GDM1 (cell line): ENCODE data around the gene TPRG1.

Experiments used
- DNase-seq: peaks from one replicate; lab custom pipeline; 2025; lab: John Stamatoyannopoulos, UW

Gene TPRG1

GRCh38 chr3:189166321-189166720, 5.5 kb upstream of the TPRG1 start:
- no peak for DNase-seq

- no peak for DNase-seq
Observed at GRCh38 chr3:189167027-189167766, 4.6 kb upstream of the TPRG1 start.

GRCh38 chr3:189168711-189169110, 3.1 kb upstream of the TPRG1 start:
- DNase-seq = no peak

DNA sequence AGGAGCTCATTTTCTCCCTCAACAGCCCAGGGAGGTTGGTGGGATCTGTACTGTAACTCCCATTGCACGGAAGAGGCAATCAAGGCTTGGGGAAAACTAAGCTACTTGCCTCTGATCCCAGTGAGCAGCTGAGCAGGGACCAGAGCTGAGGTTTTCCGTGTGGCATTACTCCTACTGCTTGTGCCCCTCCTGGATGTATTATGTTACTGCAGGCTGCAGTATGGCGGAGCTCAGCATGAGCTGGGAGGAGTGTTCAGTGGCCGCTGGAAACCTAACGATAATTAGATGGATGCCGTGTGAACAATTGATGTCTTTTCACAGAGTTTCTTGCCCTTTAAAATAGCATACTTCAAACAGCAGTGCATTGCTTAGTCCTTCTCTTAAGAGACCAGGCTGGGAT, 2.0 kb upstream of the TPRG1 start:
- no peak for DNase-seq

GRCh38 chr3:189170559-189170958, 1.2 kb upstream of the TPRG1 start:
- no peak for DNase-seq

DNA sequence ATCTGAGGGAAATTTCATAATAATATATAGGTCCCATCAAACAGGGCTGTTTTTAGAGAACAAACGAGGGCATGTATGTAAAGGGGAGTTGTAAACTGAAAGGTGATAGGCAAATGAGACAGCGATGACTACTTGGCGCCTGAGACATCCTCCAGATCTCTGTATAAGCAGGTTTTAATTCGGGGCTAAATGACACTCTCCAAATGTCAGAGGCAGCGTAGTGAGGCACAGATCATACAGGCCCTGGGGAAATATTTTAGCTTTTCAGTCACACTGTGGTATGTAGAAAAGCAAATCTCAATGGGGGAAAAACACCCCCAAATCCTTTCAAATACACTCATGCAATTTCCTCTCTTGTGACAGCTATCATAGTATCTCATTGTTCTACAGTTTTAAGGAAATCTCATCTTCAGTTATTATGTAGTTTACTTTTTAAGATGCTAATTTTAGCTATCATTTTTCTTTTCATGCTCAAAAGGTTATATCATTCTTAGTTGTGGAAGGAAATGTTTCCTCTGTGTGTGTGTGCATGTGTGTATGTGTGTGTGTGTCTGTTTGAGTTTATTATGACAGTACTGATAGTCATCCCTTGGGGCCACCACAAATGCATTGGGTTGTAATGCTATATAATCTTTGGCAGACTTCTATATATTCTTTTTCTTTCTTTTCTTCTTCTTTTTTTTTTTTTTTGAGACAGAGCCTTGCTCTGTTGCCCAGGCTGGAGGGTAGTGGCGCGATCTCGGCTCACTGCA, 1.1 kb downstream of the TPRG1 start:
- no peak for DNase-seq

GRCh38 chr3:189184566-189184965, 12.8 kb downstream of the TPRG1 start:
- DNase-seq = no peak

DNA sequence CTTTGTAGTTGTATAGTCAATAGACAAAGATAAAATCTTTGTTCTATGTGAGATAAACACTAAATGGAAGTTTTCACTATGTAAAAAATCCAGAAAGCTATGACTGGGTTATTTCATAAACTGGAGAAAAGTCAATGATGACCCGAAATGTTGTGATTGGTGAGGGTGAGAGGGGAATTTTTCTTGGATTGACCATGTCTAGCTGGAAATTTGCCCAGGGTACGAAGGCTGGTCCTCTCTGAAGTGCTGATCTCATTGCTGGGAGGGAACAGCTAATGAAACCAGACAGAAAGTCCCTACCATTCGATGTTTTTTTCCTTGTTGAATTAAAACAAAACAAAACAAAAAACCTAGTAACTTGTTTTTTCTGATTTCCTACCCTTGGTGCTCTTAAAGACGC, 14.3 kb downstream of the TPRG1 start:
- DNase-seq = no peak

DNA sequence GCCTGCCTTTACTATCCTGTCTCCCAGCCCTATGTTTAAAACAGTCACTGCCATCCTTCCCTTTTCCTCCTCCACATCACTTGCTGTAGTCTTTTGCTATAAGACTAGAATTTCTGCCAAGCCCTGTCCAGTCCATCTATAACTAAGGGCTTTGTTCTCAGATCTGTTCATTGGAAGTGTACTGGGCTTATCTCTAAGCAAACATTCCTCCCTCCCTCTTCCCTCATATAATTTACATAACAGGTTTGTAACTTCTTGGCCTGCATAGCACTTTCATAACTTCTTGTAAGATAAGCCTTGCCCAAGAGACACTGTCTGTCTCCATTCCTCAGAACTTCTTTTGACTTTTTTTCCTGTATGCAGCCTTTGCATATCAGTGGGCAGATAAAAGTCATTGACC, 16.7 kb downstream of the TPRG1 start:
- no peak for DNase-seq

DNA sequence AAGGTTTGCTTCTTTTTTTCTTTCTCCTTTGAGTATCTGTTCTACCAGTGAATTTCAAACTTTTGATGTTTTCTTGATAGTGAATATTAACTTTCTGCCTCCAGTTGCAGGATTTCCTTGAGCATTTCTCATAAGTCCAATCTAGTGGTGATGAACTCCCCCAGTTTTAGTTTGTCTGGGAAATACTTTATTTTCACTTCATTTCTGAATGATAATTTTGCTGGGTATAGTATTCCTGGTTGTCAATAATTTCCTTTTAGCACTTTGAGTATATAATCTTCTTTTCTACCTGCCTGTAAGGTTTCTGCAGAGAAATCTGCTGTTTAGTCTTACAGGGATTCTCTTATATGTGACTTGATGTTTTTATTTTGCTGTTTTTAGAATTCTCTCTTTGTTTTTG, 21.0 kb downstream of the TPRG1 start:
- no peak for DNase-seq

GRCh38 chr3:189195302-189195701, 23.5 kb downstream of the TPRG1 start:
- no peak for DNase-seq

DNA sequence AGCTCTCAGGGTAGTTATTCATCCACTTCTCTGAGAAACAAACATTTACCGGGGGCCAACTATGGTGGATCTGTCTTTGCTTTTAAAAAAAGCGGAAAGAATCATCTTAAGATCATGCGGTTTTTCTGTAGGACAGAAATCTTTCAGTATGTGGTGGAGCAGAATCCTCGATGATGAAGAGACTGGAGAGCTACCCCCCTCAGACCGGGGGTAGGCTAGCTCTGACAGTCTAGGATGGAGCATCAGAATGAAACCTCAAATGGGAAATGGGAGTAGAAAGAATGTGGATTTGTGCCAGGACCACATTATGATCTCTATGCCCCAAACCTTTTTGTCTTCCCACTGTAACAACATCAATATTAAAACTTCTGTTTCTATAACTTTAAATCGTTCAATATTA, 30.3 kb downstream of the TPRG1 start:
- DNase-seq = no peak

DNA sequence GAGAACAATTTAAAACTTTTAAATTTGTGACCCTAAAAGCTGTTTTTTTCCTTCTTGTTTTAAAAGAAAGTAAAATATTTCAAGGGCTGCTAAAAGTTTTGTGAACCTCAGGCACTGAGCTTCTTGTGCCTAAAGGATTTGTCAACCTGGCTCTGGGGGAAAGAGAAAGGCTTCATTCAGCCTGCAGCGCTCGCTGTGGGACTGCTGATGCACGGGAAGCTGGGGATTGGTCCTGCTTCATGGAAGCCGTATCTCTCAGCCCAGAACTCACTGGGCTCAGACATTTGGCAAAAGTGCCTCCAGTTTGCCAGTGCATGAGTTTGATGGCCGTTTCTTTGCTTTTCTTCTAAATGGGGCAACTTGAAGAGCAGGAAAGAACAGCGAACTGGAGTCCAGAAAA, 30.8 kb downstream of the TPRG1 start:
- DNase-seq = no peak

DNA sequence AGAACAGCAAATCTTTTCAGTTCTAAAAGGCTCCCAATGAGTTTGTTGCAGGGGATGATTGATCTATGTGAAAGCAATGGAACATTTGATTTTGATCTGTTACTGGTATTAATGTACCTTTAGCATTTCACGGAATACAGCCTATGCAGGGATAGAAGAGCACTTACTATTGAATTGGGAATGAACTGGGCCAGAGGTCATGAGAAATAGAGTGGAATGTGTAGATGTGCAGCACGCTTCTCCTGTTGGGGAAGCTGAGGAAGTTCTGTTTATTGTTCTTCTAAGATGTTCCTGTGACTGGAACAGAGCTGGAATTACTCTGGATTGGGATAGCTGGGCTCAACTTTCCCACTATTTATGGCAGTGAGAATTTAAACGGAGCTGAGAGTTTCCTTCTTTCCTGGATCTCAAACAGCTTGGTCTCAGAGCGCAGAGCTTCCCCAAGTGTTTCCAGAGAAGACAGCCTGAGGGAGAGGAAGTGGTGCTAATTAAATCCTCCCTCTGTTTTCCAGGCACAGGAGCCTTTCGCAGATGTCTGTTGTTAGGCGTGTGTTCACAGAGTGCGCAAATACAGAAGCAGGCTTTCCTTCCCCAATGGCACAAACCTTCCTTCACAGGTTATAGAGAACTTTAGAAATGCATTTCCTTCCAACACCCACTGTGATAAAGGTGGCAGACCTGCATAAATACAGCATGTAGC, 32.5 kb downstream of the TPRG1 start:
- DNase-seq = no peak

DNA sequence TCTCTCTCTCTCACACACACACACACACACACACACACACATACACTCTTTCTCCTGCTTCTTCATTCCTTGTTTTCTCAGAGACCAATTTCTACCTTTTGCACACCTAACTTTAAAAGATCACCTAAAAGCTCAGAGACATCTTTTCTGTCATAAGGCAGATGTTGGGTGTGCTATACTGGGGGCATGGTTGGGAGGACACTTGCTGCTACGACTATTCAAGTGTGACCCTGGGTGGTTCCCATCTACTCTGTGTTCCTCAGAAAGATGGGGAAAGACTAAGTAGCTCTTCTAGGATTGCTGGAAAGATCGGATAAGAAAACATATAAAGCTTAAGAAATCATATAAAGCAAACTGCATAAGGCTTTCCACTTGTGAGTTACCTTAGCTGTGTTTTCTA, 33.2 kb downstream of the TPRG1 start:
- no peak for DNase-seq

DNA sequence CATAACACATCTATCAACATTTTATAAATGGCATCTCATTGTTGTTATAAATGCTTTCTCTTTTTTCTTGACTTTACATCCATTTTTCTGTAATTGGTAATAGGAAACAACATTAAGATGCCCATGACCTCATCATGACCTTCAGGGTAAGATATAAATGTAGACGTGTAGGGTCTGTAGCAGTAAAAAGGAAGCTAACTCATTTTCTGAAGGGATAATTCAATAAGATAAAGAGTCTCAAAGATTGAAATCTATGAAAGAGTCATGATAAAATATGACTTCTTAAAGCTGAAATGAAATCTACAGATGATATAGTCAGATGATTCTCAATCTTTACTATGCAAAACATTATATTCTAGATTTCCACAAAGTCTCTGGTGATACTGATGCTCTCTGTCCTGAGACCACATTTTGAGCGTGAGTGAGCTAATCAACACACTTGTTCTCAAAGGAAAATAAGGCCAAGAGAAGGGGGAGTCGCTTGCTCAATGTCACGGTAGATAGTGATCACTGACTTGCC, 38.5 kb downstream of the TPRG1 start:
- DNase-seq = no peak

DNA sequence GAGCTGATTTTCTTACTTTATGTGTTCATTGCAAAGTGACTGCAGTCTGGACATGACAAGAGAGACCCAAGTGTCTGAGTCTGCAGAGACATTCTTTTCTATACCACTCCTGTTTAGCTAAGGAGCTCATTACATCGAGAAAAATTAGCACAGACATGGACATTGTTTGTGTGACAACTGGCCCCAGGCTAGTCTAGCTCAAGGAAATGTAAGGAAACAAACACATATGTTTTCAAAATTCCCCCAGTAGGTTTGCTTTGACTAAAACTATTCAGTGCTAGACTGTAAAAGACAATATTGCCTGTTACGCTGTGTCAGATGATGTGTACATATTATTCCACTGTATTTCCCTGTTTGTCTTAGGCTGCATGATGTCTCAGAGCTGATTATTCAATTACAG, 40.9 kb downstream of the TPRG1 start:
- DNase-seq = no peak

DNA sequence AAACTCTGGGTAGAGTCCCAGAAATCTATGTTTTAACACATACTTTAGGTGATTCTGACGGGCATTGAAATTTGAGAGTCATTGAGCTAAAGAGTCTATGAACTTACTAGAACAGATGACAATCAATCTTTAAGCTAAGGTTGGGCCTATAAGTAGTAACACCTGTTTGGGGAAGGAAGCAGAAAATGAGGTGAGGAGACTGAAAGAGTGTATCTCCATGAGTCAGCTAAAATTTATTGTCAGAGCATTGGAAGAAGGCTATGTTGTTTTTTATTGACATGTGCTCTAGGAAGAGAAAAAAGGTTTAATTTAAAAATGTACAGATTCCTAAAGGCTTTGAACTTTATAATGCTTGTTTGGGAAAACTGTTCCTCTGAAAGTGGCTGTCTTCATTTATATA, 42.9 kb downstream of the TPRG1 start:
- no peak for DNase-seq

DNA sequence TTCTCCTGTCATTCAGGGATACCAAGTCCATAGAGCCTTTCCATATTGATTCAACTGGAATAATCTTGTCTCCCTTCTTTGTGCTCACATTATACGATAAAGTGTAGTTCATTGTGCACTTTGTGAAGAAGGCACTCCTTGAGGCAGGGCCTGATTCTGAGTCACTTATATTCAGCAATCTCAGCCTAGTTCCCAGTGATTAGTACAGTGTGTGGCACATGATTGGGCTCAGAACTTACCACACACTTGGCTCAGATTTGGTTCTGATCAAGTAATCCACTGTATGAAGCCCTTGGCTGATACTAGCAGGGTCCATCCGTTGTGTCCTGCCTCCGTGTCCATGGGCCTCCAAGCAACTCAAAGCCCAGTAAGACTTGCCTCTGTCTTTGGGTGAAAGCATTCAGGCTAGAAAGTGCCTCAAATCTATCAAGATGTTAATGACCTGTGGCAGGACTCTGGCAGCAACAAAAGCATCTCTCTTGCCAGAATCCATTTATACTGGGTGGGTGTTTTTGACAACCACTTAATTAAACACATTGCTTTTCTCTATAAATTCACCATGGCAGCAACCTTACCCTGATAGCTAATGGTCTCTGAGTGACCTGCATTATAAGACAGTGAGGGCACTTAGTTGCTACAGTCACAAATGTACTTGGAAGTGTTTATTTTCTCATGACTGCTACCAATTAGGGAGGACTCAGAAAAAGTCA, 51.3 kb downstream of the TPRG1 start:
- no peak for DNase-seq

DNA sequence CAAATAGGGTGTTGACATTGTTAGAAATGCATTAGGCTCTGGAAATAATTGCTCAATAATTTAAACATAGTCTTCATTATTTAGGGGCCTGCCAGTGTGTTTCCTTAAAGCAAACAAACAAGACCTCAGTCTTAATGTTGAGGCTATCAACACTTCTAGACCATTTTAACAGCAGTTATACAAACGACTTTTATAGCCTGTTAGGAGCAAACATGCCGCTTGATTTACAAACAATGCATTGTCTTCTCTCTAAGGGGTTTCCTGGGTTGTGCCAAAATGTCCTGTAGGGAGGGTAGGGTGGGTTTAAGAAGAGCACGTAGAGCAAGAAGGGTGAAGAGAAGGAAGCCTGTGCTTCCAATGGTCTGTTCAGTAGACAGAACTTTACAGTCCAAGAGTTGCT, 53.7 kb downstream of the TPRG1 start:
- DNase-seq = no peak

GRCh38 chr3:189227249-189227648, 55.5 kb downstream of the TPRG1 start:
- DNase-seq = no peak

GRCh38 chr3:189229196-189229828, 57.5 kb downstream of the TPRG1 start:
- no peak for DNase-seq
